Nephron (organoid): ENCODE data around the gene PKD2L1.

Experiments used
- H3K27ac Mint-ChIP-seq, 3 experiments: 2 replicates each; pipeline ENCODE4 v1.8.0; 2020; ENCODE audit warnings: mixed read lengths in 3 of 3, mild to moderate bottlenecking in 2 of 3, moderate library complexity in 1 of 3
- H3K27me3 Mint-ChIP-seq: 2 replicates; pipeline ENCODE4 v1.8.0; 2021; ENCODE audit warnings: low read depth, mild to moderate bottlenecking, moderate library complexity, mixed read lengths
- H3K36me3 Mint-ChIP-seq: 2 replicates; pipeline ENCODE4 v1.8.0; 2020; ENCODE audit warnings: low read depth, mixed read lengths
- H3K4me1 Mint-ChIP-seq: 2 replicates; pipeline ENCODE4 v1.8.0; 2020; ENCODE audit warnings: mixed read lengths
- H3K4me3 Mint-ChIP-seq, 3 experiments: 2 replicates each; pipeline ENCODE4 v1.8.0; 2020; ENCODE audit warnings: mild to moderate bottlenecking in 3 of 3, mixed read lengths in 3 of 3, moderate library complexity in 2 of 3
- H3K9me3 Mint-ChIP-seq: 2 replicates; pipeline ENCODE4 v1.8.0; 2020; ENCODE audit warnings: mixed read lengths
- CTCF ChIP-seq, 3 experiments: fragments of 200-600 bp; sonication (generic); IDR thresholded peaks; one replicate each; pipeline ENCODE4 v1.5.0; 2021; ENCODE audit warnings: antibody characterized with exemption in 3 of 3; ENCODE audit not compliant: unreplicated experiment in 3 of 3

The PKD2L1 gene

GRCh38 chr10:100333106-100333505 lies 3.1 kb upstream of the PKD2L1 start:
- no peaks in the 10 kb centered on the region for H3K4me1 Mint-ChIP-seq
- no peaks in the 10 kb centered on the region for H3K36me3 Mint-ChIP-seq
- no peak overlapping the region for H3K27ac Mint-ChIP-seq
- no peak overlapping the region for H3K4me3 Mint-ChIP-seq
- TF ChIP-seq CTCF (IDR thresholded peaks at IDR 0.05; ENCODE audit: unreplicated experiment in 3 of 3), result no peak
- H3K9me3 Mint-ChIP-seq, result no peaks in the 10 kb centered on the region
- H3K27me3 Mint-ChIP-seq, result peaks cover 54% of the 10 kb centered on the region

GRCh38 chr10:100328198-100328597 lies 1.8 kb downstream of the PKD2L1 start:
- Mint-ChIP-seq H3K27me3 (peaks cover 59% of the 10 kb centered on the region), H3K36me3 (no peaks in the 10 kb centered on the region), H3K27ac (no peak overlapping the region), H3K4me1 (no peaks in the 10 kb centered on the region), H3K9me3 (no peaks in the 10 kb centered on the region), H3K4me3 (no peak overlapping the region)
- no peak for TF ChIP-seq CTCF (IDR thresholded peaks at IDR 0.05; ENCODE audit: unreplicated experiment in 3 of 3)

GRCh38 chr10:100327718-100328009 lies 2.4 kb downstream of the PKD2L1 start:
- peaks cover 55% of the 10 kb centered on the region for H3K27me3 Mint-ChIP-seq
- no peak for TF ChIP-seq CTCF (IDR thresholded peaks at IDR 0.05; ENCODE audit: unreplicated experiment in 3 of 3)
- H3K4me1 Mint-ChIP-seq, result no peaks in the 10 kb centered on the region
- no peaks in the 10 kb centered on the region for H3K9me3 Mint-ChIP-seq
- H3K36me3 Mint-ChIP-seq, result no peaks in the 10 kb centered on the region
- H3K27ac Mint-ChIP-seq, result no peak overlapping the region
- H3K4me3 Mint-ChIP-seq, result no peak overlapping the region

GRCh38 chr10:100327007-100327717 lies 2.9 kb downstream of the PKD2L1 start:
- H3K27me3 Mint-ChIP-seq, result peaks cover 53% of the 10 kb centered on the region
- H3K27ac Mint-ChIP-seq, result no peak overlapping the region
- H3K36me3 Mint-ChIP-seq, result no peaks in the 10 kb centered on the region
- no peak for TF ChIP-seq CTCF (IDR thresholded peaks at IDR 0.05; ENCODE audit: unreplicated experiment in 3 of 3)
- H3K4me1 Mint-ChIP-seq, result no peaks in the 10 kb centered on the region
- no peaks in the 10 kb centered on the region for H3K9me3 Mint-ChIP-seq
- H3K4me3 Mint-ChIP-seq, result no peak overlapping the region

GRCh38 chr10:100325158-100325557 lies 4.9 kb downstream of the PKD2L1 start:
- H3K27ac Mint-ChIP-seq, result no peak overlapping the region
- H3K4me3 Mint-ChIP-seq, result no peak overlapping the region
- H3K9me3 Mint-ChIP-seq, result no peaks in the 10 kb centered on the region
- H3K4me1 Mint-ChIP-seq, result no peaks in the 10 kb centered on the region
- peaks cover 42% of the 10 kb centered on the region for H3K27me3 Mint-ChIP-seq
- no peak for TF ChIP-seq CTCF (IDR thresholded peaks at IDR 0.05; ENCODE audit: unreplicated experiment in 3 of 3)
- no peaks in the 10 kb centered on the region for H3K36me3 Mint-ChIP-seq

GRCh38 chr10:100319707-100320402 lies 10.2 kb downstream of the PKD2L1 start:
- Mint-ChIP-seq H3K9me3 (no peaks in the 10 kb centered on the region), H3K4me3 (no peak overlapping the region), H3K27me3 (peaks cover 55% of the 10 kb centered on the region), H3K36me3 (no peaks in the 10 kb centered on the region), H3K4me1 (no peaks in the 10 kb centered on the region), H3K27ac (no peak overlapping the region)
- TF ChIP-seq CTCF (IDR thresholded peaks at IDR 0.05; ENCODE audit: unreplicated experiment in 3 of 3), result no peak
